ENCODE measurements around the gene FAM107B.

DNA sequence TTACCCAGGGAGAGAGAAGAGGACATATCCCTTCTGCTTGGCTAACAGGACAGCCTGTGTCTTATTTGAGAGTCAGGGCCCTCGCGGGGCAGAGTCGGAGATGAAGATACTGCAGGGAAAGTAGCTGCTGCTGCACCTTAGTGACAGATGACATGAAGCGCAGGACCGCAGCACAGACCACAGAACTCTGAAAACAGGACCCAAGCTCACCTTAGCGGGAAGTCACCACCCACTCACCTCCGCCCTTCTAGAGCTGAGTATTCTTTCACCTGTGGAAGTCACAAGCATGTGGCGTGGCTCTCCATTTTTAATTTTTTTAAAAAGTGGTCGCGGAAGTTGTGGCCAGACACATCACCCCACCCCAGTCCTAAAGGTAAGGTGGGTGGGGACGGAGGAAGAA lies 191.4 kb downstream of the FAM107B start:
- TF ChIP-seq, protein P1, sequence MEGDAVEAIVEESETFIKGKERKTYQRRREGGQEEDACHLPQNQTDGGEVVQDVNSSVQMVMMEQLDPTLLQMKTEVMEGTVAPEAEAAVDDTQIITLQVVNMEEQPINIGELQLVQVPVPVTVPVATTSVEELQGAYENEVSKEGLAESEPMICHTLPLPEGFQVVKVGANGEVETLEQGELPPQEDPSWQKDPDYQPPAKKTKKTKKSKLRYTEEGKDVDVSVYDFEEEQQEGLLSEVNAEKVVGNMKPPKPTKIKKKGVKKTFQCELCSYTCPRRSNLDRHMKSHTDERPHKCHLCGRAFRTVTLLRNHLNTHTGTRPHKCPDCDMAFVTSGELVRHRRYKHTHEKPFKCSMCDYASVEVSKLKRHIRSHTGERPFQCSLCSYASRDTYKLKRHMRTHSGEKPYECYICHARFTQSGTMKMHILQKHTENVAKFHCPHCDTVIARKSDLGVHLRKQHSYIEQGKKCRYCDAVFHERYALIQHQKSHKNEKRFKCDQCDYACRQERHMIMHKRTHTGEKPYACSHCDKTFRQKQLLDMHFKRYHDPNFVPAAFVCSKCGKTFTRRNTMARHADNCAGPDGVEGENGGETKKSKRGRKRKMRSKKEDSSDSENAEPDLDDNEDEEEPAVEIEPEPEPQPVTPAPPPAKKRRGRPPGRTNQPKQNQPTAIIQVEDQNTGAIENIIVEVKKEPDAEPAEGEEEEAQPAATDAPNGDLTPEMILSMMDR (IDR thresholded peaks at IDR 0.05) = no peak
- no peak for TF ChIP-seq POLR2A (IDR thresholded peaks at IDR 0.05)
- TF ChIP-seq POLR2AphosphoS5 (IDR thresholded peaks at IDR 0.05) = no peak

Data from suprapubic skin (tissue), 4 donors.